Measurements from ENCODE around the gene DIP2B. TPM values are rescaled to one million over a fixed set of nuclear protein-coding genes. Genes with fewer than 3 reads are reported as not detected.

The DIP2B gene
- total RNA-seq, 4 donors from 2014 or later: 19.8 to 25.9 (median 23.8) TPM

GRCh38 chr12:50695961-50696360 lies 191.2 kb downstream of the DIP2B start:
- H3K27ac ChIP-seq: no peak overlapping the region
- no peak for TF ChIP-seq POLR2AphosphoS5 (IDR thresholded peaks at IDR 0.05)
- no peak for TF ChIP-seq EP300 (IDR thresholded peaks at IDR 0.05)
- TF ChIP-seq POLR2A (IDR thresholded peaks at IDR 0.05): no peak
- TF ChIP-seq CTCF (IDR thresholded peaks at IDR 0.05): no peak
- H3K36me3 ChIP-seq: peaks cover 10 to 92% of the 10 kb centered on the region in 2 donors
- H3K27me3 ChIP-seq: no peaks in the 10 kb centered on the region
- no peaks in the 10 kb centered on the region for H3K9me3 ChIP-seq
- no peak for ATAC-seq
- 82 to 85% methylated on average over 4 of the region's 4 CpGs for WGBS, 2 donors (ENCODE audit: low coverage in 1 of 2)
- H3K4me3 ChIP-seq: no peak overlapping the region
- no peaks in the 10 kb centered on the region for H3K4me1 ChIP-seq

- no peak overlapping the region for H3K4me3 ChIP-seq
- no peak for ATAC-seq
- TF ChIP-seq CTCF (IDR thresholded peaks at IDR 0.05) (no peak), EP300 (IDR thresholded peaks at IDR 0.05) (no peak), POLR2AphosphoS5 (IDR thresholded peaks at IDR 0.05) (no peak), POLR2A (IDR thresholded peaks at IDR 0.05) (no peak)
- WGBS, 2 donors (ENCODE audit: low coverage in 1 of 2): 83 to 88% methylated on average over 3 to 7 of the region's 7 CpGs
- no peaks in the 10 kb centered on the region for H3K27me3 ChIP-seq
- no peaks in the 10 kb centered on the region for H3K9me3 ChIP-seq
- H3K36me3 ChIP-seq: peaks cover 10 to 92% of the 10 kb centered on the region in 2 donors
- H3K4me1 ChIP-seq: no peaks in the 10 kb centered on the region
- H3K27ac ChIP-seq: no peak overlapping the region
Measured at GRCh38 chr12:50696931-50697330, 192.1 kb downstream of the DIP2B start.

GRCh38 chr12:50699154-50699553 lies 194.4 kb downstream of the DIP2B start:
- WGBS, 2 donors (ENCODE audit: low coverage in 1 of 2): 100% methylated on average over 1 of the region's 1 CpG
- H3K36me3 ChIP-seq: peaks cover 10 to 90% of the 10 kb centered on the region in 2 donors
- ATAC-seq: no peak

GRCh38 chr12:50699940-50700339 lies 195.2 kb downstream of the DIP2B start:
- Histone ChIP-seq H3K27ac (no peak overlapping the region), H3K36me3 (peaks cover 8 to 96% of the 10 kb centered on the region in 2 donors), H3K4me3 (no peak overlapping the region), H3K9me3 (no peaks in the 10 kb centered on the region), H3K27me3 (no peaks in the 10 kb centered on the region), H3K4me1 (no peaks in the 10 kb centered on the region)
- ATAC-seq: no peak
- TF ChIP-seq POLR2A (IDR thresholded peaks at IDR 0.05) (no peak), EP300 (IDR thresholded peaks at IDR 0.05) (no peak), CTCF (IDR thresholded peaks at IDR 0.05) (no peak), POLR2AphosphoS5 (IDR thresholded peaks at IDR 0.05) (no peak)
- 78 to 84% methylated on average over 5 to 6 of the region's 6 CpGs for WGBS, 2 donors (ENCODE audit: low coverage in 1 of 2)

More at GRCh38 chr12:50699154-50699553, 194.4 kb downstream of the DIP2B start:
- Histone ChIP-seq H3K27ac (no peak overlapping the region), H3K9me3 (no peaks in the 10 kb centered on the region), H3K27me3 (no peaks in the 10 kb centered on the region), H3K4me1 (no peaks in the 10 kb centered on the region), H3K4me3 (no peak overlapping the region)
- TF ChIP-seq CTCF (IDR thresholded peaks at IDR 0.05): no peak
- no peak for TF ChIP-seq POLR2AphosphoS5 (IDR thresholded peaks at IDR 0.05)
- TF ChIP-seq POLR2A (IDR thresholded peaks at IDR 0.05): no peak
- TF ChIP-seq EP300 (IDR thresholded peaks at IDR 0.05): no peak

GRCh38 chr12:50706606-50707005 lies 201.8 kb downstream of the DIP2B start:
- peaks cover 0 to 90% of the 10 kb centered on the region in 2 donors for H3K36me3 ChIP-seq
- no peak for ATAC-seq
- no peak overlapping the region for H3K4me3 ChIP-seq
- no peaks in the 10 kb centered on the region for H3K27me3 ChIP-seq
- no peak overlapping the region for H3K27ac ChIP-seq
- TF ChIP-seq EP300 (IDR thresholded peaks at IDR 0.05): no peak
- no peak for TF ChIP-seq CTCF (IDR thresholded peaks at IDR 0.05)
- no peak for TF ChIP-seq POLR2AphosphoS5 (IDR thresholded peaks at IDR 0.05)
- TF ChIP-seq POLR2A (IDR thresholded peaks at IDR 0.05): no peak
- H3K4me1 ChIP-seq: peaks cover 0 to 7% (median 0%) of the 10 kb centered on the region in 3 donors
- no peaks in the 10 kb centered on the region for H3K9me3 ChIP-seq
